ENCODE measurements around the gene GPR32.
A peak's percentile ranks its signal among the peaks of the same experiment; 100 is the strongest.

GPR32 gene

GRCh38 chr19:50812474-50812873 is 42.2 kb downstream of the GPR32 start:
- H3K4me3 ChIP-seq (ENCODE audit: control insufficient read depth, low read depth, low read length): no peak overlapping the region
- TF ChIP-seq CTCF (conservative IDR thresholded peaks at IDR 0.05; ENCODE audit: control insufficient read depth, insufficient read depth, low read depth, low read length): no peak
- no peak for DNase-seq (ENCODE audit: low read depth)

DNA sequence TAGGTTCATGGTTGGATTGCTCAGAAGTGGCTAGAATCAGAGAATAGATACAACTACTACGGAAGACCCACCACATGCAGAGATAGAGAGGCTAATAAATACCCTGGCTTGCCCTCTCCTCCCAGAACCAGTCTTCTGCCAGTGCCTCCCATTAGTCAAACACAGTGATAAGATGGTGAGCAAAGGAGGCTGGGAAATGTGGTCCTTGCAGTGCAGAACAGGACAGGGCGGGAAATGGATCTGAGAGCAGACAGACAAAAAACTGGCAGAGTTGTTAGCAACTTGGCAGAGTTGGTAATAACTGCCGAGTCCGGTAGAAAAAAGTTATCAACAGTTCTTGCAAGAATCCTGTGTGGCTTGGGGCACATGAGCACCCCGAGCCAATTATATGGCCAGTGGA is 44.6 kb downstream of the GPR32 start:
- no peak for DNase-seq (ENCODE audit: low read depth)
- no peak overlapping the region for H3K4me3 ChIP-seq (ENCODE audit: control insufficient read depth, low read depth, low read length)
- TF ChIP-seq CTCF (conservative IDR thresholded peaks at IDR 0.05; ENCODE audit: control insufficient read depth, insufficient read depth, low read depth, low read length): no peak

GRCh38 chr19:50815439-50815838 is 45.2 kb downstream of the GPR32 start:
- H3K4me3 ChIP-seq (ENCODE audit: control insufficient read depth, low read depth, low read length): no peak overlapping the region
- TF ChIP-seq CTCF (conservative IDR thresholded peaks at IDR 0.05; ENCODE audit: control insufficient read depth, insufficient read depth, low read depth, low read length): no peak
- no peak for DNase-seq (ENCODE audit: low read depth)

- TF ChIP-seq CTCF (conservative IDR thresholded peaks at IDR 0.05; ENCODE audit: control insufficient read depth, insufficient read depth, low read depth, low read length): no peak
- DNase-seq (ENCODE audit: low read depth): peak; percentile 10
- H3K4me3 ChIP-seq (ENCODE audit: control insufficient read depth, low read depth, low read length): peak overlapping the region; percentile 39
Measured at GRCh38 chr19:50817941-50818858, 47.9 kb downstream of the GPR32 start.

GRCh38 chr19:50818859-50819472 is 48.7 kb downstream of the GPR32 start:
- DNase-seq (ENCODE audit: low read depth): no peak
- no peak overlapping the region for H3K4me3 ChIP-seq (ENCODE audit: control insufficient read depth, low read depth, low read length)
- TF ChIP-seq CTCF (conservative IDR thresholded peaks at IDR 0.05; ENCODE audit: control insufficient read depth, insufficient read depth, low read depth, low read length): no peak

- no peak for TF ChIP-seq CTCF (conservative IDR thresholded peaks at IDR 0.05; ENCODE audit: control insufficient read depth, insufficient read depth, low read depth, low read length)
- H3K4me3 ChIP-seq (ENCODE audit: control insufficient read depth, low read depth, low read length): no peak overlapping the region
- DNase-seq (ENCODE audit: low read depth): no peak
Measured at GRCh38 chr19:50819636-50820035, 49.4 kb downstream of the GPR32 start.

Measured in fibroblast of mammary gland (primary cell).